Stimulated activated CD4-positive, alpha-beta T cell treated with anti-CD3 and anti-CD28 coated beads, TNF-alpha, amount 100 ng/mL, for 48 hours (primary cell): Measurements from ENCODE around the gene KPTN.

Experiments used
- DNase-seq, 3 donors: peaks; one replicate each; pipeline ENCODE4 v3.0.0-alpha.2; 2020; ENCODE audit warnings: low read depth in 3 of 3

Gene KPTN

GRCh38 chr19:47509170-47509847, 25.3 kb upstream of the KPTN start:
- DNase-seq: no peak

- DNase-seq: no peak
Measured at GRCh38 chr19:47508721-47509120, 24.7 kb upstream of the KPTN start.

GRCh38 chr19:47507924-47508553, 24.0 kb upstream of the KPTN start:
- DNase-seq: no peak

- no peak for DNase-seq
Measured at GRCh38 chr19:47507012-47507411, 23.0 kb upstream of the KPTN start.

- no peak for DNase-seq
Measured at GRCh38 chr19:47506459-47506858, 22.4 kb upstream of the KPTN start.

GRCh38 chr19:47505506-47505905, 21.5 kb upstream of the KPTN start:
- no peak for DNase-seq

- DNase-seq: no peak
Measured at GRCh38 chr19:47503826-47504150, 19.8 kb upstream of the KPTN start.

GRCh38 chr19:47503130-47503825, 19.3 kb upstream of the KPTN start:
- DNase-seq: no peak

- DNase-seq: no peak
Measured at GRCh38 chr19:47499863-47500830, 16.1 kb upstream of the KPTN start.

GRCh38 chr19:47499371-47499770, 15.4 kb upstream of the KPTN start:
- DNase-seq: no peak

GRCh38 chr19:47498561-47498960, 14.5 kb upstream of the KPTN start:
- DNase-seq: no peak

GRCh38 chr19:47497821-47498520, 14.0 kb upstream of the KPTN start:
- no peak for DNase-seq

- DNase-seq: no peak
Measured at GRCh38 chr19:47497050-47497766, 13.2 kb upstream of the KPTN start.

GRCh38 chr19:47495478-47496372, 11.7 kb upstream of the KPTN start:
- DNase-seq: no peak

- DNase-seq: no peak
Measured at GRCh38 chr19:47494729-47495128, 10.7 kb upstream of the KPTN start.

GRCh38 chr19:47494211-47494547, 10.2 kb upstream of the KPTN start:
- no peak for DNase-seq

- DNase-seq: no peak
Measured at GRCh38 chr19:47493378-47494210, 9.6 kb upstream of the KPTN start.

GRCh38 chr19:47492571-47493377, 8.8 kb upstream of the KPTN start:
- DNase-seq: no peak
